Effector memory CD8-positive, alpha-beta T cell (primary cell): ENCODE measurements around the gene PAFAH1B1.

Experiments
- ATAC-seq: fragments of 150-1000 bp; cut with Tn5 transposase; replicated peaks from 2 replicates; pipeline ENCODE4 v1.10.0; 2021; ENCODE audit warnings: mild to moderate bottlenecking, moderate library complexity
- DNase-seq, 3 experiments: peaks; one replicate each; pipeline ENCODE4 v3.0.0; 2021
- H3K27ac Mint-ChIP-seq, 2 donors: one replicate each; pipeline ENCODE4 v1.8.0; 2022; ENCODE audit warnings: mild to moderate bottlenecking in 2 of 2, mixed read lengths in 2 of 2, moderate library complexity in 2 of 2
- H3K27me3 Mint-ChIP-seq, 2 donors: one replicate each; pipeline ENCODE4 v1.8.0; 2022; ENCODE audit warnings: mixed read lengths in 2 of 2
- H3K36me3 Mint-ChIP-seq: one replicate; pipeline ENCODE4 v1.8.0; 2022; ENCODE audit warnings: mild to moderate bottlenecking, moderate library complexity, mixed read lengths; ENCODE audit not compliant: insufficient read depth
- H3K4me1 Mint-ChIP-seq, 2 donors: one replicate each; pipeline ENCODE4 v1.8.0; 2022; ENCODE audit warnings: low read depth in 2 of 2, mixed read lengths in 2 of 2
- H3K4me3 Mint-ChIP-seq, 2 donors: one replicate each; pipeline ENCODE4 v1.8.0; 2022; ENCODE audit warnings: mild to moderate bottlenecking in 2 of 2, mixed read lengths in 2 of 2, moderate library complexity in 2 of 2
- H3K9me3 Mint-ChIP-seq, 2 donors: one replicate each; pipeline ENCODE4 v1.8.0; 2022; ENCODE audit warnings: mixed read lengths in 2 of 2

The PAFAH1B1 gene

DNA sequence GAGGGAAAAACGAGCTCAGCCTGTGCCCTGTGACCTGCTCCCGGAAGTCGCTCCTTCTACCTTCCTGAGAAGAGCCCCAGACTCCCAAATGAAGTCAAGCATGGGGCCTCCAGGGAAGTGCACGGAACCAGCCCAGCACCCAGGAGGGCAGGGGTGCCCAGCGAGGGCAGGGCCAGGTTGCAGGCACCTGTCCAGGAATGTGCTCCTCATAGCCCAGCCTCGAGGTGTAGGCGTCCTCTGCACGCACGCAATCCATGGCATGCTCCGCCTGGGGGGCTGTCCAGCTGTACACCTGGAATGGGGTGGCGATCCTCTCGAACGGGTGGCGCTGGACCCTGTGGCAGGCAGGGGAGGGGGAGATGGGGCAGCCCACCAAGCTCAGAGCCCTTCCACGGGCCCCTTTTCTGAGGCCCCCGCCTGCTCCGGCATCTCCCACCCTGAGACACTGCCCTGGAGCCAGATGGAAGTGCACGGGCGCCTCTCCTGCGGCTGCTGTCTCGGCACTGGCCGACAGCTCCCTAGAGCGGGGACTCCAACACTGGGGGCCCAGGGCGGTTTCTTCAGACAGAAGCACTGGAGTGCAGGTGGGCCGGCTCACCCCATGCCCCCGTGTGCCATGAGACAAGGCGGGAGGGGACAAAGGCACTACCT, 107.2 kb downstream of the PAFAH1B1 start:
- peaks cover 2 to 15% of the 10 kb centered on the region in 2 donors for H3K4me1 Mint-ChIP-seq
- H3K36me3 Mint-ChIP-seq, result peaks cover 51% of the 10 kb centered on the region

DNA sequence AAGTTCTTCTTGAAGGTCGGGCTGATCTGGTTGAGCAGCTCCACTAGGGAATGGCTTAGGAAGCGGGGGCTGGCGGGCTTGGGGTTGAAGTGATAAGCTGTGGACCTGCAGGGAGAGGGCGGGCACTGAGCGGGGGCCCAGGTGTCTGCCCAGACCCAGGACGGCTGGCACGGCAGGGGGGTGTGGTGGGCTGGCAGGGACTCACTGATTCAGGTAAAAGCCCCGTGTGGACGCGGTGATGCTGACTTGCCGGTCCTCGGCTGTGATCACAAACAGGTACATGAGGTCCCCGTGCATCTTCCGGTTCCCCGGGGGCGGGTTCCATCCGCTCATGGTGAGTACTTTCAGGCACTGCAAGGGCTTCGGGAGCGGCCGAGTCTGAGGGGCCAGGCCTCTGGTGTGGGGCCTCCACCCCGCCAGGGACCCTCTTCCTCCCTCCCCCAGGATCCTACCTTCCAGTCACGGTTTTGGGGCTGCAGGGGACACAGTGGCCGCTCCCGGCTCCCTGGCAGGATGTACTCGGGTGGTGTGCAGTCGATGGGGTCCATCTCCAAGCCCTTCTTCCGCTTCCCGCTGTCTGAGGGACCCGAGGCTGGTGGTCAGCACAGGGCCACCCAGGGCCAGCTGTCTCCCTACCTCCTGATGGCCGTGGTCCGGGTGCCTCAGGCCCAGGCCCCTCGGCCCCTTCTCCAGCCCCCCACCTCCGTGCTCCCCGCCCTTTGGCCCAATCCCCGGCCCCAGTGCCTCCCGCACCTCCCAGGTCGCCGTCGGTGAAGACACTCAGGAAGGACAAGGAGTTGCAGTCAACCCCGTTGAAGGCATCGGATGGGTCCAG, 107.9 kb downstream of the PAFAH1B1 start:
- Mint-ChIP-seq H3K9me3 (no peaks in the 10 kb centered on the region), H3K27me3 (no peaks in the 10 kb centered on the region), H3K27ac (peak overlapping the region in 1 of 2 donors; percentile 55), H3K4me3 (no peak overlapping the region), H3K36me3 (peaks cover 52% of the 10 kb centered on the region), H3K4me1 (peaks cover 5 to 17% of the 10 kb centered on the region in 2 donors)
- ATAC-seq (no peak), DNase-seq (no peak)

More for the DNA sequence above, 107.2 kb downstream of the PAFAH1B1 start:
- H3K9me3 Mint-ChIP-seq, result no peaks in the 10 kb centered on the region
- H3K4me3 Mint-ChIP-seq, result no peak overlapping the region
- ATAC-seq (no peak), DNase-seq (no peak)
- H3K27ac Mint-ChIP-seq, result peak overlapping the region in 1 of 2 donors; percentile 55
- no peaks in the 10 kb centered on the region for H3K27me3 Mint-ChIP-seq

DNA sequence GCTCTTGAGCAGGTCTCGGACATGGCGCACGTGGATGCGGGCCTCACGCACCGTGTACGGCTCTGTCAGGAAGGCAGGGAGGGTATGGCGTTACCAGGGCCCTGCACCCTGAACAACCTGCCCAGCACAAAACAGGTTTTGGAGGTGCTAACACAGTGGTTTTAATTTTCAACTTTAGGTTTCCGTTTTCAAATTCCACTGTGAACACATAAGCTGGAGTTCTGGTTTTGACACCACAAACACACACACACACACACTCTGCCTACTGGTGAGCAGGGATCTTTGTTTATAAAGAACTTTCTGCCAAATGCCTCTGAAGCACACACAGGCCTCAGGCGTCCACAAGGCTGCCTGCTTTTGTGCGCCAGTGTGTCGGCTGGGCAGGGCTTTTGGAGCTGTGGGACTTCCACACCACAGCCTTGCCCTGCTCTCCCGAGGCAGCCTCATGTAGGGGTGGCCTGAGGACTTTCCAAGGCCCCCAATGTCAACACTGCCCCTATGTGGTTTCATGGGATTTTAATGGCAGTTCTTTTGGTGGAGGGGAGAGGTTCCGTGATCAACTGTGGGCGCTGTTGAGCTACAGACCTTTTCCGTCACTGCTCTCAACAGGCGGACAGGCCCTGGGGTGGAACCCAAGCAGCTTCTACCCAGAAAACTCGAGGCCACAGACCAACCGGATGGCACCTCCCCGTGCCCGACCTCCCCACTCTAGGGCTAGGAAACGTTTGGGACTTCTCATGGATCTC, 108.7 kb downstream of the PAFAH1B1 start:
- Mint-ChIP-seq H3K9me3 (no peaks in the 10 kb centered on the region), H3K4me3 (peak overlapping the region; percentile 21 to 25), H3K4me1 (peaks cover 10 to 20% of the 10 kb centered on the region in 2 donors), H3K27ac (no peak overlapping the region), H3K27me3 (no peaks in the 10 kb centered on the region), H3K36me3 (peaks cover 45% of the 10 kb centered on the region)
- ATAC-seq (peak; percentile 53), DNase-seq (no peak)

DNA sequence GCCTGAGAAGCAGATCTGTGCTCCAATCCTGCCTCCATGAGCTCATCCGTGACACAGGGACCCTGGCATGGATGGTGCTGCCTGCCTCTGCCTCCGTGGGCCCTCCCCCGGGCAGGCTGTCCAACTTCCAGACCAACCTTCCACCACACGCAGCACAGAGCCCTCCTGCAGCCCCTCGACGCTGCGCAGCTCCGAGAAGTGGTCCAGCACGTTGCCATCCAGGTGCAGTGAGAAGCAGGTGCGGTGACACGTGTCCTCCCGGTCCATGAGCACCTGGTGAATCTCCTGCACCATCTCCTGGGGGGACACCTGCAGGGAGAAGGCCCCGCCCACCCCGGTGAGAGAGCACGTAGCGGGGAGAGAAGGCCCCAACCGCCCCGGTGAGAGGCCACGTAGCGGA, 109.7 kb downstream of the PAFAH1B1 start:
- ATAC-seq, result no peak
- Mint-ChIP-seq H3K9me3 (no peaks in the 10 kb centered on the region), H3K27ac (peak overlapping the region in 1 of 2 donors; percentile 32), H3K4me3 (peak overlapping the region in 1 of 2 donors; percentile 37), H3K36me3 (peaks cover 41% of the 10 kb centered on the region), H3K27me3 (no peaks in the 10 kb centered on the region), H3K4me1 (peaks cover 12 to 21% of the 10 kb centered on the region in 2 donors)
- no peak for DNase-seq

DNA sequence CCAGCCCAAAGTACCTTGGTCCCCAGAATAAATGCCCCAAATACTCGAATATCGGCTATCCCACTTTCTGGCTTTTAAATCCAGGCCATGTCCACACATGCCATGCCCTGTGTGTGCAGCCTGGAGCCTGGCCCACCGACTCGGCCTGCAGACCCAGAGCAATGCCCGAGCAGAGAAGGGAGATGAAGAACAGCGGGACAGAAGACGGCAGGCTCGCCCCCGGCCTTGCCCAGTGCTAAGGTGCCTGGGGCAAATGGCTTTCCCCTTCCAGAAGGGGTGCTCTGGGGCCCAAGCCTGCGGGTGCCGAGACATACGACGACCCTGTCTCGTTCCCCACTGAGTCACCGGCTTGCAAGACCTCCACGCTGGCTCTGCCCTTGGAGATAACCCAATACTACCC, 110.2 kb downstream of the PAFAH1B1 start:
- Mint-ChIP-seq H3K27me3 (no peaks in the 10 kb centered on the region), H3K36me3 (peaks cover 37% of the 10 kb centered on the region), H3K4me3 (no peak overlapping the region), H3K9me3 (no peaks in the 10 kb centered on the region), H3K27ac (peak overlapping the region in 1 of 2 donors; percentile 32), H3K4me1 (peaks cover 15 to 24% of the 10 kb centered on the region in 2 donors)
- DNase-seq (no peak), ATAC-seq (no peak)

DNA sequence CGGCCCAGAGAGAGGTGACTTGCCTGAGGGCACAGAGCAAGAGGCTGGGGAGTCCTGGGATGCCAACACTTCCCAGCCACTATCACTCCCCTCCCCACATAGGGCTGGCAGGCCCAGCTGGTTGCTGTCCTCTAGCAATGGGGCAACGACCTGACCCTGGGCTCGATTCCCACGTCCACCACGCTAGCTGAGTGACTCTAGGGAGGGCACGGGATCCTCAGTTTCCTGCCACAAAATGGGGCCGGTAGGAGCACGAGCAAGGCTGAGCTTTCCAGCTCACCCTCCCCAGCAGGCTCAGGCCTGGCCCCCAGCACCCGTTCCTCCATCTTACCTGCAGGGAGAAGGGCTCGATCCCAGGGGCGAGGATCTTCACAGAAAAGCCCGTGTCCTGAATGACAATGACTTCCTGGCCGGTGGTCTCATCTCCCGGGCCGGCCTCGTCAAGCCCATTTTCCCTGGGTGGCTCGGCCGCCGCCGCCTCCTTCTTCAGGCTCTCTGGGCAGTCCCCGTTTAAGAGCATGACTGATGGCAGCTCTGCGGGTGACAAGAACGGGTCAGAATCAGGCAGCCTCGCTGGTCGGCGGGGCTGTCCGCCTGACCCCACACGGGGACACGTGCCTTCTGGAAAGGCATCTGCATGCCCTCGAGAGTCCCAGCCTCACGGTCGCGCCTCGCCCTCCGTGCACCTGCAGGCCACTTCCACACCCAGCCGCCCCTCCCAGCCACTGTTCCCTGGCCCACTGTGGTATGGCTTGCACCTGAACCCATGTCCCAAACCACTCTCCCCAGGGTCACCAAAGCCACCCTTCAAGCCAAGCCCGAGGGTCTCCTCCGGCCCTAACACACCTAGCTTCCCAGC, 110.8 kb downstream of the PAFAH1B1 start:
- H3K27ac Mint-ChIP-seq, result peak overlapping the region; percentile 18 to 86
- H3K4me3 Mint-ChIP-seq, result no peak overlapping the region
- peaks cover 19 to 30% of the 10 kb centered on the region in 2 donors for H3K4me1 Mint-ChIP-seq
- H3K27me3 Mint-ChIP-seq, result no peaks in the 10 kb centered on the region
- no peaks in the 10 kb centered on the region for H3K9me3 Mint-ChIP-seq
- H3K36me3 Mint-ChIP-seq, result peaks cover 38% of the 10 kb centered on the region
- ATAC-seq, result no peak
- no peak for DNase-seq

DNA sequence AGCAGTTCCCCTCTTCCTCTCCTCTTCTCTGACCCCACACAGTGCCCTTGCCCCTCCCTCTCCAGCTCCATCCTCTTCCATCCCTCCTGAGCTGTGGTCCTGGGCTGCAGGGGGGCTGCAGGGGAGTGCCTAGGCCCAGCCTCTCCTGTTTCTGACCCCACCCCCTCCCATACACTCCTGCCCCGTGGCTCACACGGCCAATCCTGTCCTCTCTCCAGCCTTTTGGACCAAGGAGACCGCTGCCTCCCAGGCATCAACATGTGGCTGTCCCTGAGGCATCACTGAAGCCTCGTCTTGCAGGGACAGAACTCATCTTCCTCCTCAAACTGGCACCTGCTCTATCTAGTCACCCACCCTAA, 111.4 kb downstream of the PAFAH1B1 start:
- H3K27ac Mint-ChIP-seq, result peak overlapping the region; percentile 18 to 86
- peak overlapping the region in 1 of 2 donors; percentile 13 for H3K4me3 Mint-ChIP-seq
- DNase-seq (no peak), ATAC-seq (no peak)
- peaks cover 25 to 36% of the 10 kb centered on the region in 2 donors for H3K4me1 Mint-ChIP-seq
- H3K9me3 Mint-ChIP-seq, result no peaks in the 10 kb centered on the region
- no peaks in the 10 kb centered on the region for H3K27me3 Mint-ChIP-seq
- peaks cover 38% of the 10 kb centered on the region for H3K36me3 Mint-ChIP-seq

DNA sequence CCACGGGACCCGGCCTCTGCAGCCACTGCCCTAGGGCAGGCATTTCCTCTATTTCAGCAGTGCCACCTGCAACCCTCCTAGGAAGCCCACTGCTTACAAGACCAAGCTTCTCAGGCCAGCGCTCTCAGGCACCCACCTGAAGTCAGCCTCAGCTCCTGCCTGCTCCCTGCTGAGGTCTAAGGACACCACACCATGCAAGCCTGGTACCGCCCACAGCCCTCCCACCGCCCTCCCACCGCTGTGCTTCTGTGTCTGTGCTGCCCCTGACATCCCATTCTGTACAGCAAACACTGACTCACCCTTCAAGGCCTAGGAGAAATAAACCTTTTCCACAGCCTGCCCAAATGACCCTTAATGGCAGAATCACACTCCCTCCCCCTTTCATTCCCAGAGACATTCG, 111.8 kb downstream of the PAFAH1B1 start:
- DNase-seq (no peak), ATAC-seq (no peak)
- no peaks in the 10 kb centered on the region for H3K9me3 Mint-ChIP-seq
- peak overlapping the region in 1 of 2 donors; percentile 13 for H3K4me3 Mint-ChIP-seq
- H3K27me3 Mint-ChIP-seq, result no peaks in the 10 kb centered on the region
- H3K4me1 Mint-ChIP-seq, result peaks cover 29 to 40% of the 10 kb centered on the region in 2 donors
- H3K27ac Mint-ChIP-seq, result peak overlapping the region; percentile 18 to 86
- H3K36me3 Mint-ChIP-seq, result peaks cover 39% of the 10 kb centered on the region

DNA sequence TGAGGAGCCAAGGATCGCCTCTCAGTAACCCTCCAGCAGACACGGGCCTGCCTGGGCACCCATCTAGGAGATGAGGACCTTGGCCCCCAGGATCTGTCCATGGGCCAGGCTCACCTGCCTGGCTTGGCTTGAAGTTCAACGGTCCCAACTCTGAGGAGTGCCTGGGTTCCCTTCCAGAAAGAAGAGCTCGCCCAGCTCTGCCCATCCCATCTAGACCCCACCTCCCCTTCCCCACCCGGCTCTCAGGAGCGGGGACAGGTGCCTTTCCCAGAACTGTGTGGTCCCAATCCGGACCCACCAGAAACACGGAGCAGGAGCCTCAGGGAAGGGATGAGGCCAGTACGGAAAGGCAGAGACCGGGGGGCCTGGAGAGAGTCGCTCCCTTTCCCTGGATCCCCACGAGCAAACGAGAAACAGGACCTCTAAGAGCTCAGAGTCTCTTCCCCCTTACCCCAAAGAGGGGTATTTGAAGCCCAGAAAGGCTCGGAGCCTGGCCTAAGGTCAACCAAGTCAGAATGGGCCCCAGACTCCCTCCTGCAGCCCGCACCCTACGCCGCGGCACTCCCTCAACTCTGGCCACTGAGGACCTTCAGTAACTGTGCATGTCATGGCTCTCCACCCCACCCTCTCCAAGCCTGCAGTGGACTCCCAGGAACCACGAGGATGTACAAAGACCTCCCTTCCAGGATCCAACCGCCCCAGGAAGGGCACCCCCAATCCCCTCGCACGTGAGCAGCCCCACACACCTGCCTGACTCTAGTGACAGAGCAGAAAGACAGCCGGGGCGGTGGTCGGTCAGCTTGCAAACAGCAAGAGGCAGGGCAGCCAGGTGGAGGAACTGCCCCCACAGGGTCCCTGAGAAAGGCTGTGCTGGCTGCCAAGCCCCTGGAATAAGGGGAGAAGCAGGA, 112.7 kb downstream of the PAFAH1B1 start:
- peaks cover 34 to 45% of the 10 kb centered on the region in 2 donors for H3K4me1 Mint-ChIP-seq
- no peak overlapping the region for H3K4me3 Mint-ChIP-seq
- peaks cover 43% of the 10 kb centered on the region for H3K36me3 Mint-ChIP-seq
- ATAC-seq (no peak), DNase-seq (no peak)
- H3K27me3 Mint-ChIP-seq, result no peaks in the 10 kb centered on the region
- H3K9me3 Mint-ChIP-seq, result no peaks in the 10 kb centered on the region
- H3K27ac Mint-ChIP-seq, result peak overlapping the region; percentile 68 to 86

DNA sequence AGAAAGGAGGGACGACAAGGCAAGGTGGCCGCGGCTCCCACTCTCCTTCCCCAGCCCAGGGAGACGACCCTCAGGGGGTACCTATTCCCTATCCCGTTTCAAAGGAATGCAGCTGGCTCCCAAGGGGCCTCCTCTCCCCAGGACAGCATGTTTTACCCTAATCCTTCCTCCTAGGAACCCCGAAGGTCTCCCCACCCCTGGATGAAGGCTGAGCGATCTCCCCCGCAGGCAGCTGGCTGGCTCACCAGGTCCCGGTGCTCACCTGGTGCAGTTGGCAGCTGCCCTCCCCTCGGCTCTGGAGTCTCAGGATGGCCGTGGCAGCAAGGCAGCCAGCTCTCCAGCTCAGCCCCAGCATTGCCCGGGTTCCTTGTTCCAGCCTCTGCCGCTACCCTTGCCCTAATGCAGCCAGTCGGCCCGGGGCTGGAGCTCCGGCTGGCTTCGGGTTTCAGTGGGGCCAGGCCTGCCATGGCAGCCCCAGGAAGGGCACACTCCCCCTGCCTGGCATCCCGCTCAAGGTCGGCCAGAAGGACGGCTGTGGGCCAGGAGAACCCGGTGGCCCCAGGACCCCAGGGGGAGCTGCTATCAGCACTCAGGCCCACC, 113.6 kb downstream of the PAFAH1B1 start:
- Mint-ChIP-seq H3K9me3 (no peaks in the 10 kb centered on the region), H3K27me3 (no peaks in the 10 kb centered on the region), H3K4me3 (no peak overlapping the region), H3K36me3 (peaks cover 45% of the 10 kb centered on the region), H3K4me1 (peaks cover 36 to 47% of the 10 kb centered on the region in 2 donors), H3K27ac (peak overlapping the region in 1 of 2 donors; percentile 68)
- ATAC-seq (no peak), DNase-seq (no peak)

DNA sequence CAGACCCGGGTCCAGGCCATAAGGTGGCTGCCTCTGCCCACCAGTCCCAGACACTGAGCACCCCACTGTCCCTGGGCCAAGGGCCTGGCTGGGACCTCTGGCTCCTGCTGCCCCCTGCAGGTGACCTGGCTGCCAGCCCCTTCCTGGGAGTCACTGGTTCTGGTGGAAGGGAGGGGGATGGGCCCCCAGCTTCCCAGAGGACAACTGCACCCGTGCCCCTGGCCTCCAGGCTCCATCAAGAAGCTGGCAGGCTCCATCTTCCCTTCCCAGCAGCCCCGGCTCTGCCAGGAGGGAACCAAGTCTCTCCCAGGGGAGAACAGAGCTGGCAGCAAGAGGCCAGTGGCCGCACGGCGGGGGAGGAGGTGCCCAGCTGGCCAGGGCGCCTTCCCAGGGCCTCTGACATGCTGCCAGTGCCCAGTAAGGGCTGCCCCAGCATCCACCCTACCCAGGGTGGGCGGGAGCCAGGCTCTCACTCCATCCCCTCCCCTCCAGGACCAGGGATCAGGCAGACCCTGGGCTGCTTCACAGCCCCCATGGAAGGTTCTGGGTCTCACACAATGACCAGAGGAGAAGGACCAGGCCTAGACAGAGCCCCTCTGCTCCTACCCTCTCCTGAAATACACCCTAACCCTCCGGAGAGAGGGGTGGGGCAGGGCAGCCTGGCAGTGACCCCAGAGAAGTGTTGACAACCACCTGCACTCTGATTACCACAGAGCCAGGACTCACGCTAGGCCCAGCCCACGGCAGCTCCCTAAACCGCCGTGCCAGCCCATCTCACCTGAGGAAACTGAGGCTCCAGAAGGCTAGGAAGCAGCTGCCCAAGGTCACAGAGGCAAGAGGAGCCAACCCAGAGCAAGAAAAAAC, 114.5 kb downstream of the PAFAH1B1 start:
- H3K36me3 Mint-ChIP-seq, result peaks cover 47% of the 10 kb centered on the region
- no peak for DNase-seq
- H3K27me3 Mint-ChIP-seq, result no peaks in the 10 kb centered on the region
- H3K4me1 Mint-ChIP-seq, result peaks cover 42 to 47% of the 10 kb centered on the region in 2 donors
- H3K4me3 Mint-ChIP-seq, result peak overlapping the region; percentile 25 to 26
- no peaks in the 10 kb centered on the region for H3K9me3 Mint-ChIP-seq
- peak overlapping the region; percentile 25 to 80 for H3K27ac Mint-ChIP-seq
- ATAC-seq, result no peak
